ENCODE results near the gene PSKH1.

Gene PSKH1

GRCh38 chr16:67872631-67873434, 20.2 kb upstream of the PSKH1 start, which contains the start of gene EDC4:
Gene EDC4 (plus strand): TSS chr16:67873052. CDS start chr16:67873262, 210 bp downstream.
- Histone ChIP-seq H3K9ac (ENCODE audit: insufficient read length) (peak within 1 kb of the TSS; percentile 88), H3K27ac (no peak within 1 kb of the TSS), H3K4me3 (peak within 1 kb of the TSS; percentile 81), H3K9me3 (ENCODE audit: low read depth, low read length) (no peaks in the 10 kb centered on the region), H3K36me3 (ENCODE audit: insufficient read depth, low read length) (peaks cover 7% of the 10 kb centered on the region; the same call in 1 of the 2 replicates)
- TF ChIP-seq POLR2AphosphoS5 (IDR thresholded peaks at IDR 0.05; ENCODE audit: borderline replicate concordance, low read depth, low read length): peak; percentile 85
- no peak for TF ChIP-seq EZH2 (IDR thresholded peaks at IDR 0.05)
- no peak for TF ChIP-seq FOXP2 (optimal IDR thresholded peaks at IDR 0.05; ENCODE audit: control extremely low read depth, extremely low read length, insufficient read depth)
- no peak for DNase-seq (ENCODE audit: low read depth, low spot score)

- Histone ChIP-seq H3K9ac (ENCODE audit: insufficient read length) (peak overlapping the region; percentile 88), H3K36me3 (ENCODE audit: insufficient read depth, low read length) (peaks cover 2% of the 10 kb centered on the region; the same call in 1 of the 2 replicates), H3K27ac (no peak overlapping the region), H3K4me3 (peak overlapping the region; percentile 81), H3K9me3 (ENCODE audit: low read depth, low read length) (no peaks in the 10 kb centered on the region)
- no peak for TF ChIP-seq POLR2AphosphoS5 (IDR thresholded peaks at IDR 0.05; ENCODE audit: borderline replicate concordance, low read depth, low read length)
- no peak for TF ChIP-seq FOXP2 (optimal IDR thresholded peaks at IDR 0.05; ENCODE audit: control extremely low read depth, extremely low read length, insufficient read depth)
- no peak for TF ChIP-seq EZH2 (IDR thresholded peaks at IDR 0.05)
- DNase-seq (ENCODE audit: low read depth, low spot score): no peak
Observed at GRCh38 chr16:67873435-67874370, 19.4 kb upstream of the PSKH1 start.

- Histone ChIP-seq H3K36me3 (ENCODE audit: insufficient read depth, low read length) (peaks cover 6% of the 10 kb centered on the region; the same call in 1 of the 2 replicates), H3K9ac (ENCODE audit: insufficient read length) (no peak overlapping the region), H3K27ac (no peak overlapping the region)
Observed at GRCh38 chr16:67874372-67874771, 18.7 kb upstream of the PSKH1 start.

GRCh38 chr16:67877064-67877463, 16.0 kb upstream of the PSKH1 start:
- peaks cover 4% of the 10 kb centered on the region; the same call in 1 of the 2 replicates for H3K36me3 ChIP-seq (ENCODE audit: insufficient read depth, low read length)
- H3K9ac ChIP-seq (ENCODE audit: insufficient read length): no peak overlapping the region
- no peak overlapping the region for H3K27ac ChIP-seq

More at GRCh38 chr16:67874372-67874771, 18.7 kb upstream of the PSKH1 start:
- no peaks in the 10 kb centered on the region for H3K9me3 ChIP-seq (ENCODE audit: low read depth, low read length)
- peak overlapping the region; percentile 81 for H3K4me3 ChIP-seq
- no peak for DNase-seq (ENCODE audit: low read depth, low spot score)
- TF ChIP-seq FOXP2 (optimal IDR thresholded peaks at IDR 0.05; ENCODE audit: control extremely low read depth, extremely low read length, insufficient read depth) (no peak), POLR2AphosphoS5 (IDR thresholded peaks at IDR 0.05; ENCODE audit: borderline replicate concordance, low read depth, low read length) (no peak), EZH2 (IDR thresholded peaks at IDR 0.05) (no peak)

GRCh38 chr16:67878232-67878631, 14.8 kb upstream of the PSKH1 start:
- Histone ChIP-seq H3K27ac (no peak overlapping the region), H3K9ac (ENCODE audit: insufficient read length) (no peak overlapping the region), H3K9me3 (ENCODE audit: low read depth, low read length) (no peaks in the 10 kb centered on the region), H3K36me3 (ENCODE audit: insufficient read depth, low read length) (peaks cover 6% of the 10 kb centered on the region; the same call in 1 of the 2 replicates), H3K4me3 (no peak overlapping the region)
- no peak for TF ChIP-seq POLR2AphosphoS5 (IDR thresholded peaks at IDR 0.05; ENCODE audit: borderline replicate concordance, low read depth, low read length)
- TF ChIP-seq FOXP2 (optimal IDR thresholded peaks at IDR 0.05; ENCODE audit: control extremely low read depth, extremely low read length, insufficient read depth): no peak
- no peak for TF ChIP-seq EZH2 (IDR thresholded peaks at IDR 0.05)
- no peak for DNase-seq (ENCODE audit: low read depth, low spot score)

More at GRCh38 chr16:67877064-67877463, 16.0 kb upstream of the PSKH1 start:
- no peak for TF ChIP-seq POLR2AphosphoS5 (IDR thresholded peaks at IDR 0.05; ENCODE audit: borderline replicate concordance, low read depth, low read length)
- no peak for TF ChIP-seq FOXP2 (optimal IDR thresholded peaks at IDR 0.05; ENCODE audit: control extremely low read depth, extremely low read length, insufficient read depth)
- TF ChIP-seq EZH2 (IDR thresholded peaks at IDR 0.05): no peak
- Histone ChIP-seq H3K4me3 (no peak overlapping the region), H3K9me3 (ENCODE audit: low read depth, low read length) (no peaks in the 10 kb centered on the region)
- DNase-seq (ENCODE audit: low read depth, low spot score): no peak

- H3K36me3 ChIP-seq (ENCODE audit: insufficient read depth, low read length): peaks cover 11% of the 10 kb centered on the region; the same call in 1 of the 2 replicates
- TF ChIP-seq POLR2AphosphoS5 (IDR thresholded peaks at IDR 0.05; ENCODE audit: borderline replicate concordance, low read depth, low read length): no peak
- TF ChIP-seq EZH2 (IDR thresholded peaks at IDR 0.05): no peak
- TF ChIP-seq FOXP2 (optimal IDR thresholded peaks at IDR 0.05; ENCODE audit: control extremely low read depth, extremely low read length, insufficient read depth): no peak
- DNase-seq (ENCODE audit: low read depth, low spot score): no peak
Observed at GRCh38 chr16:67878846-67879245, 14.2 kb upstream of the PSKH1 start.

GRCh38 chr16:67879462-67879861, 13.6 kb upstream of the PSKH1 start:
- DNase-seq (ENCODE audit: low read depth, low spot score): no peak
- TF ChIP-seq EZH2 (IDR thresholded peaks at IDR 0.05) (no peak), FOXP2 (optimal IDR thresholded peaks at IDR 0.05; ENCODE audit: control extremely low read depth, extremely low read length, insufficient read depth) (no peak), POLR2AphosphoS5 (IDR thresholded peaks at IDR 0.05; ENCODE audit: borderline replicate concordance, low read depth, low read length) (no peak)
- Histone ChIP-seq H3K27ac (no peak overlapping the region), H3K4me3 (no peak overlapping the region), H3K9me3 (ENCODE audit: low read depth, low read length) (no peaks in the 10 kb centered on the region), H3K9ac (ENCODE audit: insufficient read length) (no peak overlapping the region), H3K36me3 (ENCODE audit: insufficient read depth, low read length) (peaks cover 11% of the 10 kb centered on the region; the same call in 1 of the 2 replicates)

More at GRCh38 chr16:67878846-67879245, 14.2 kb upstream of the PSKH1 start:
- H3K4me3 ChIP-seq: no peak overlapping the region
- no peaks in the 10 kb centered on the region for H3K9me3 ChIP-seq (ENCODE audit: low read depth, low read length)
- no peak overlapping the region for H3K9ac ChIP-seq (ENCODE audit: insufficient read length)
- no peak overlapping the region for H3K27ac ChIP-seq
